HFF-Myc (cell line): Measurements from ENCODE around the gene PRSS22.

Source experiments
- DNase-seq: peaks from one replicate; pipeline ENCODE4 v3.0.0-alpha.2; 2011; ENCODE audit warnings: low read depth; ENCODE audit errors: extremely low read depth
- H3K4me3 ChIP-seq: replicated peaks from 2 replicates; pipeline ENCODE4 v1.5.1; 2011; ENCODE audit warnings: low read depth, mild to moderate bottlenecking, control low read depth, low read length
- TF ChIP-seq, protein P1 (sequence below): IDR thresholded peaks from 2 replicates; pipeline ENCODE4 v1.5.1; 2012; ENCODE audit warnings: mild to moderate bottlenecking, low read depth, low read length, control low read depth; ENCODE audit errors: missing control alignments

Gene PRSS22

DNA sequence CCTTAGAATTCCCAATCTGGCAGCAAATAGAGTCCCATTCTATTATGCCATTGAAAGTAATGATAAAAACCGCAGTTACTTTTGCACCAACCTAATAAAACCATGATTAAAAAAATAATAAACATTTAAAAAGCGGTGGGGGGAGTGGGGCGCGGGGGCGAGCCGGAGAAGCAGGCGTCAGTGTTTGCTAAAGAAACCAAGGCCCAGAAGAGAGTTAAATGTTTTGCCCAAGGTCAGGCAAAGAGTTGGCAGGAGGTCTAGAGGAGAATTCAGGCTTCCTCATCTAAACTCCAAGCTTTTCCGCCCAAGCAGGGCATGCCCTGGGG is 9.7 kb upstream of the PRSS22 start:
- TF ChIP-seq, protein P1, sequence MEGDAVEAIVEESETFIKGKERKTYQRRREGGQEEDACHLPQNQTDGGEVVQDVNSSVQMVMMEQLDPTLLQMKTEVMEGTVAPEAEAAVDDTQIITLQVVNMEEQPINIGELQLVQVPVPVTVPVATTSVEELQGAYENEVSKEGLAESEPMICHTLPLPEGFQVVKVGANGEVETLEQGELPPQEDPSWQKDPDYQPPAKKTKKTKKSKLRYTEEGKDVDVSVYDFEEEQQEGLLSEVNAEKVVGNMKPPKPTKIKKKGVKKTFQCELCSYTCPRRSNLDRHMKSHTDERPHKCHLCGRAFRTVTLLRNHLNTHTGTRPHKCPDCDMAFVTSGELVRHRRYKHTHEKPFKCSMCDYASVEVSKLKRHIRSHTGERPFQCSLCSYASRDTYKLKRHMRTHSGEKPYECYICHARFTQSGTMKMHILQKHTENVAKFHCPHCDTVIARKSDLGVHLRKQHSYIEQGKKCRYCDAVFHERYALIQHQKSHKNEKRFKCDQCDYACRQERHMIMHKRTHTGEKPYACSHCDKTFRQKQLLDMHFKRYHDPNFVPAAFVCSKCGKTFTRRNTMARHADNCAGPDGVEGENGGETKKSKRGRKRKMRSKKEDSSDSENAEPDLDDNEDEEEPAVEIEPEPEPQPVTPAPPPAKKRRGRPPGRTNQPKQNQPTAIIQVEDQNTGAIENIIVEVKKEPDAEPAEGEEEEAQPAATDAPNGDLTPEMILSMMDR = no peak
- DNase-seq = no peak
- H3K4me3 ChIP-seq = peak overlapping the region; percentile 54

GRCh38 chr16:2866431-2866830 is 8.5 kb upstream of the PRSS22 start:
- no peak for DNase-seq
- no peak overlapping the region for H3K4me3 ChIP-seq
- TF ChIP-seq, protein P1 = no peak

DNA sequence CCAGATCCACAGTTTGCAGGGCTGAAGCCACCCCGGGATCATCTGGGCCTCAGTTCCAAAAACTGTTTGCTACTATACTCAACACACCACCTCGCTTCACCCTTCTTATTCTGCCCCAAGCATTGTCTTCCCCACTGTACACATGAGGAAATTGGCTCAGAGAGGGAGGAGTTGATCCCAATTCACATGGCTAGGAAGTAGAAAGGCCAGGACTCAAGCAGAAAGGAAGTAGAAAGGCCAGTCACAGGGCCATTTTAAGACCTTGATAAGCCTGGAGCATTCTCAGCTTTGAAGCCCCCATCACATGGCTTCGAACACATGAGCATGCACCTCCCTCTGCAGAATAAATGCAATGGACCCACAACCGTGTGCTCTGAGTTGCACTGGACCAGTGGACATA is 7.7 kb upstream of the PRSS22 start:
- DNase-seq = no peak
- H3K4me3 ChIP-seq = no peak overlapping the region
- TF ChIP-seq, protein P1 = no peak

GRCh38 chr16:2860826-2861567 is 3.0 kb upstream of the PRSS22 start:
- TF ChIP-seq, protein P1 = no peak
- no peak for DNase-seq
- no peak overlapping the region for H3K4me3 ChIP-seq

GRCh38 chr16:2859686-2860265 is 1.8 kb upstream of the PRSS22 start:
- TF ChIP-seq, protein P1 = no peak
- H3K4me3 ChIP-seq = no peak overlapping the region
- no peak for DNase-seq

DNA sequence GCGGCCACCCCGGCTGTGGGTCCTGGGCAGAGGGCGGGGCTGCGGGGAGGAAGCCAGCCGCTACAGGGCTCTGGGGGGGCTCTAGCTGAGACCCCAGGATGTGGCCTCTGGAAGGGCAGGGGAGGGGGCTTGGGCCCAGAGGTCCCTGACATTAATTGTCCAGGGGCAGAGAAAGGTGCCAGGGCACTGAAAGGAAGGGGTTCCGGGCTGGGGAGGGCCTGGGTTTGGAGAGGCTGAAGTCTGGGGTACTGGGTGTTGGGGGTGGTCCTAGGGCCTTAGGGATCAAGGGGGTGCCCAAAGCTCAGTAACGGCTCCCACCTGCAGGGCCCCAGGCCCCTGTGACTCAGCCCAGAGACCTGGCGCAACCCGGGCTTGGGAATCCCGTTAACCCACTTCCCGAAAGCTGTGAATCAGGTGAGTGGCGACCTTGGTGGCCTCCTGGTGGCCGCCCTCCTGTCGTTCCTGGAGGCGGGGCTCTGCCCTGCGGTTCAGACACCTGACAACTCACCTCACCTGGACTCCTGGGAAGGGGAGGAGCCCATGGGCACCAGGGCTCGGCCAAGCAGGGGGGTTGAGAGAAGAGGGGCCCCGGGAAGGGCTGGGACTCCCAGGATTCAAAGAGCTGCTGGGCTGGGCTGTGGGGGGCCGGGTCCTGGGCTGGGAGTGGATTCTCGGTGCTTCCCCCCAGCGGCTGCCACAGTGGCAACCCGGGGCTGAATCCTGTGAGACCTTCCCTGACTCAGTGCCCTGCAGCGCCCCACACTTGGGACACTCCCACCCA is 465 bp upstream of the PRSS22 start:
- no peak for DNase-seq
- H3K4me3 ChIP-seq = no peak overlapping the region
- TF ChIP-seq, protein P1 = no peak
